Right lobe of liver (tissue), 6 donors: ENCODE results near the gene SCAMP2. TPM values are rescaled to one million over a fixed set of nuclear protein-coding genes. Genes with fewer than 3 reads are reported as not detected.

Source experiments
- ATAC-seq, 4 donors: fragments of 200-7000 bp; cut with Tn5 transposase; one replicate each; pipeline ENCODE4 v1.9.1; 2020; ENCODE audit warnings: mild to moderate bottlenecking in 4 of 4, moderate library complexity in 4 of 4
- DNase-seq, 3 donors: peaks; one replicate each; pipeline ENCODE4 v3.0.0-alpha.2; 2020
- H3K27ac ChIP-seq, 3 donors: fragments of 200-600 bp; one replicate each; pipeline ENCODE4 v1.8.0; 2022
- H3K27me3 ChIP-seq, 2 donors: fragments of 200-600 bp; one replicate each; pipeline ENCODE4 v1.8.0; 2022
- H3K36me3 ChIP-seq, 4 donors: fragments of 200-600 bp; sonication (generic) in 1 of 4; one replicate each; pipeline versions ENCODE4 v1.5.1 to v1.8.0; 2017 to 2022; ENCODE audit warnings: control low read depth in 1 of 4
- H3K4me1 ChIP-seq, 4 donors: fragments of 200-600 bp; sonication (generic) in 1 of 4; one replicate each; pipeline versions ENCODE4 v1.5.1 to v1.8.0; 2017 to 2022; ENCODE audit warnings: control low read depth in 1 of 4
- H3K4me3 ChIP-seq, 3 donors: fragments of 200-600 bp; one replicate each; pipeline ENCODE4 v1.8.0; 2022
- H3K9me3 ChIP-seq, 4 donors: fragments of 200-600 bp; sonication (generic) in 1 of 4; one replicate each; pipeline versions ENCODE4 v1.5.1 to v1.8.0; 2017 to 2022; ENCODE audit warnings: control low read depth in 1 of 4
- CTCF ChIP-seq, 4 donors: fragments of 200-600 bp in 3 of 4; fragments of 450-650 bp in 1 of 4; IDR thresholded peaks; one replicate each; pipeline versions ENCODE4 v1.5.1 to v1.8.0; 2016 to 2022; ENCODE audit warnings: antibody characterized with exemption in 4 of 4, mild to moderate bottlenecking in 2 of 4
- POLR2A ChIP-seq: fragments of 450-650 bp; IDR thresholded peaks from one replicate; pipeline ENCODE4 v1.6.1; 2017; ENCODE audit warnings: antibody characterized with exemption, mild to moderate bottlenecking
- WGBS: methylation state at CpG from one replicate; pipeline ENCODE4 v1.1.6; 2018; ENCODE audit warnings: low coverage, low lambda C conversion rate; ENCODE audit not compliant: insufficient coverage; ENCODE audit errors: missing lambda C conversion rate; 5-methylcytosine and 5-hydroxymethylcytosine counted together
- intact Hi-C, 2 donors: fragments of 100-400 bp; cut with DNase I; formaldehyde crosslinking; loops; one replicate each; pipeline versions ENCODE4 v1.11.2 to v1.14.1; 2022
- total RNA-seq, 6 experiments: library from RNA; depleted of rRNA in 2 of 6; stranded (reverse); fragments of >200 nt in 2 of 6; fragmentation: NEBNext Ultra II Directional in 3 of 6; extraction: Animal tissue kit (Norgen Biotek cat#: 25700) in 3 of 6; gene quantifications; one replicate each; pipeline versions ENCODE4 v1.1.0 to v1.2.4, GENCODE V29; 2016 to 2023
- donor health status: DM: no; HTN: yes; CAD: no.
- donor health status: DM: no; HTN: no; CAD: no.
- donor health status: DM: no; HTN: no; CAD: no.
- donor health status: DM: no; HTN: yes; CAD: no.
- donor health status: DM: no; HTN: yes; CAD: no.

Gene SCAMP2
- total RNA-seq, 6 experiments from 2014 or later, result 33.9 to 45.9 (median 41.7) TPM

GRCh38 chr15:74869372-74869725 is 3.8 kb downstream of the SCAMP2 start:
- no peak overlapping the region for H3K4me3 ChIP-seq
- no peak for ATAC-seq
- H3K27ac ChIP-seq, result peak overlapping the region in 1 of 3 donors; percentile 42

GRCh38 chr15:74868059-74868458 is 5.1 kb downstream of the SCAMP2 start:
- H3K4me3 ChIP-seq, result no peak overlapping the region

More at GRCh38 chr15:74869372-74869725, 3.8 kb downstream of the SCAMP2 start:
- H3K4me1 ChIP-seq, result peaks cover 0 to 71% (median 19%) of the 10 kb centered on the region in 4 donors
- no peak for DNase-seq
- intact Hi-C loops, result no loop called here
- H3K36me3 ChIP-seq, result no peaks in the 10 kb centered on the region
- no peaks in the 10 kb centered on the region for H3K9me3 ChIP-seq
- no peaks in the 10 kb centered on the region for H3K27me3 ChIP-seq
- no peak for TF ChIP-seq POLR2A
- TF ChIP-seq CTCF (IDR thresholded peaks at IDR 0.05), result no peak

GRCh38 chr15:74867466-74868038 is 5.6 kb downstream of the SCAMP2 start:
- Histone ChIP-seq H3K4me3 (no peak overlapping the region), H3K9me3 (no peaks in the 10 kb centered on the region), H3K27ac (peak overlapping the region in 1 of 3 donors; percentile 26), H3K36me3 (no peaks in the 10 kb centered on the region), H3K4me1 (peaks cover 0 to 63% (median 19%) of the 10 kb centered on the region in 4 donors), H3K27me3 (no peaks in the 10 kb centered on the region)
- ATAC-seq (peak in 1 of 4 donors; percentile 9), DNase-seq (no peak)
- intact Hi-C loops, result no loop called here
- 20% methylated on average over 1 of the region's 1 CpG for WGBS
- TF ChIP-seq POLR2A (no peak), CTCF (IDR thresholded peaks at IDR 0.05) (no peak)

More at GRCh38 chr15:74868059-74868458, 5.1 kb downstream of the SCAMP2 start:
- DNase-seq, result no peak
- H3K27ac ChIP-seq, result peak overlapping the region in 1 of 3 donors; percentile 43
- TF ChIP-seq POLR2A, result no peak
- TF ChIP-seq CTCF (IDR thresholded peaks at IDR 0.05), result no peak
- intact Hi-C loops, result no loop called here
- H3K27me3 ChIP-seq, result no peaks in the 10 kb centered on the region
- ATAC-seq, result peak in 1 of 4 donors; percentile 4
- 51% methylated on average over 6 of the region's 6 CpGs for WGBS
- H3K9me3 ChIP-seq, result no peaks in the 10 kb centered on the region
- peaks cover 0 to 63% (median 19%) of the 10 kb centered on the region in 4 donors for H3K4me1 ChIP-seq
- no peaks in the 10 kb centered on the region for H3K36me3 ChIP-seq

- intact Hi-C loops, result no loop called here
- Histone ChIP-seq H3K36me3 (no peaks in the 10 kb centered on the region), H3K9me3 (no peaks in the 10 kb centered on the region), H3K4me3 (no peak overlapping the region), H3K27ac (no peak overlapping the region), H3K4me1 (peaks cover 0 to 52% (median 18%) of the 10 kb centered on the region in 4 donors), H3K27me3 (no peaks in the 10 kb centered on the region)
- DNase-seq (no peak), ATAC-seq (no peak)
- no peak for TF ChIP-seq CTCF (IDR thresholded peaks at IDR 0.05)
- TF ChIP-seq POLR2A, result no peak
- WGBS, result 80% methylated on average over 2 of the region's 6 CpGs
Observed at GRCh38 chr15:74866090-74866489, 7.1 kb downstream of the SCAMP2 start.
